HG02943 (cell line): ENCODE results near the gene LRRC8A.
A peak's percentile ranks its signal among the peaks of the same experiment; 100 is the strongest.
"Not testable (repeated sequence)": the region's sequence is repeated elsewhere in the genome, so short reads cannot be mapped to it uniquely, and the experiment has no call there.

ENCODE experiments used
- ATAC-seq: cut with Tn5 transposase; IDR thresholded peaks from one replicate; pipeline ENCODE4 v1.9.1; 2021; ENCODE audit warnings: mild to moderate bottlenecking, low read depth, moderate library complexity; ENCODE audit not compliant: unreplicated experiment

The LRRC8A gene

GRCh38 chr9:128947277-128947526, 65.3 kb downstream of the LRRC8A start:
- ATAC-seq, result peak; percentile 29

GRCh38 chr9:128947527-128948301, 65.8 kb downstream of the LRRC8A start, which contains the start of the genes DOLK and NUP188:
DOLK (minus strand) TSS chr9:128947603; CDS start chr9:128947303, 300 bp downstream.
NUP188 (plus strand) TSS chr9:128947699; CDS start chr9:128947720, 21 bp downstream.
- ATAC-seq, result peak; percentile 71

- ATAC-seq, result not testable (repeated sequence)
Observed at GRCh38 chr9:128961403-128961802, 79.5 kb downstream of the LRRC8A start.
